HepG2 (cell line): ENCODE results near the gene RPP25L. TPM values are rescaled to one million over a fixed set of nuclear protein-coding genes. Genes with fewer than 3 reads are reported as not detected.
A peak's percentile ranks its signal among the peaks of the same experiment; 100 is the strongest.

ENCODE experiments used
- ARHGAP35 ChIP-seq: sonication (generic); formaldehyde crosslinking; IDR thresholded peaks from 2 replicates; pipeline ENCODE4 v1.9.0; 2022; ENCODE audit warnings: mild to moderate bottlenecking, inconsistent platforms, moderate library complexity, missing genetic modification reagents, borderline replicate concordance
- ARID5B ChIP-seq: IDR thresholded peaks from 2 replicates; pipeline ENCODE4 v1.4.0; 2020; ENCODE audit warnings: mild to moderate bottlenecking, missing genetic modification reagents
- BRF2 ChIP-seq: sonication (generic); formaldehyde crosslinking; IDR thresholded peaks from 2 replicates; pipeline ENCODE4 v1.8.1; 2022; ENCODE audit warnings: mild to moderate bottlenecking, missing genetic modification reagents
- DR1 ChIP-seq: sonication (generic); formaldehyde crosslinking; IDR thresholded peaks from 2 replicates; pipeline ENCODE4 v1.8.0; 2021; ENCODE audit warnings: mild to moderate bottlenecking, missing genetic modification reagents, inconsistent platforms
- GABPB1 ChIP-seq: IDR thresholded peaks from 2 replicates; pipeline ENCODE4 v1.6.1; 2016; ENCODE audit warnings: mild to moderate bottlenecking, missing genetic modification reagents, moderate library complexity, missing compliant biosample characterization
- POLR2AphosphoS5 ChIP-seq: IDR thresholded peaks from 2 replicates; pipeline ENCODE4 v1.6.1; 2012; ENCODE audit warnings: low read depth, low read length
- SRSF9 ChIP-seq: fragments of 200-400 bp; formaldehyde crosslinking; IDR thresholded peaks from 2 replicates; pipeline ENCODE4 v1.6.1; 2018; ENCODE audit warnings: borderline replicate concordance, mild to moderate bottlenecking, low read depth, low read length; ENCODE audit not compliant: insufficient read depth, poor library complexity, severe bottlenecking
- TSC22D2 ChIP-seq: sonication (generic); formaldehyde crosslinking; IDR thresholded peaks from 2 replicates; pipeline ENCODE4 v1.5.1; 2020; ENCODE audit warnings: missing genetic modification reagents, mild to moderate bottlenecking, borderline replicate concordance
- USF2 ChIP-seq, 2 experiments: sonication (generic) in 1 of 2; formaldehyde crosslinking in 1 of 2; IDR thresholded peaks; 2 replicates each; pipeline versions ENCODE4 v1.5.1 to v1.6.1; 2011 to 2020; ENCODE audit warnings: borderline replicate concordance in 1 of 2, low read depth in 1 of 2, low read length in 1 of 2, mild to moderate bottlenecking in 1 of 2, missing genetic modification reagents in 1 of 2, moderate library complexity in 1 of 2
- XRCC5 ChIP-seq: fragments of 200-400 bp; formaldehyde crosslinking; optimal IDR thresholded peaks from 2 replicates; pipeline ENCODE3; 2017; ENCODE audit warnings: mild to moderate bottlenecking, low read length
- ZBTB38 ChIP-seq: sonication (generic); formaldehyde crosslinking; IDR thresholded peaks from 2 replicates; pipeline ENCODE4 v1.5.1; 2020; ENCODE audit warnings: mild to moderate bottlenecking, missing genetic modification reagents
- ZNF136 ChIP-seq: sonication (generic); formaldehyde crosslinking; IDR thresholded peaks from 2 replicates; pipeline ENCODE4 v1.8.1; 2022; ENCODE audit warnings: low read depth, mild to moderate bottlenecking, moderate library complexity, missing genetic modification reagents
- ZNF335 ChIP-seq: sonication (generic); formaldehyde crosslinking; IDR thresholded peaks from 2 replicates; pipeline ENCODE4 v1.4.0; 2020; ENCODE audit warnings: missing genetic modification reagents
- ZNF550 ChIP-seq: sonication (generic); formaldehyde crosslinking; IDR thresholded peaks from 2 replicates; pipeline ENCODE4 v1.4.0; 2020; ENCODE audit warnings: mild to moderate bottlenecking, missing genetic modification reagents, borderline replicate concordance
- ZNF780A ChIP-seq: sonication (generic); formaldehyde crosslinking; IDR thresholded peaks from 2 replicates; pipeline ENCODE4 v1.8.0; 2022; ENCODE audit warnings: mild to moderate bottlenecking, missing genetic modification reagents, moderate library complexity
- polyA plus RNA-seq, 8 experiments: library from polyadenylated mRNA; depleted of rRNA in 3 of 8; stranded (reverse) in 7 of 8; unstranded in 1 of 8; fragments of >200 nt; fragmentation: Illumina TruSeq in 4 of 8; extraction: Trizol in 4 of 8; gene quantifications; 2 replicates each; pipeline versions ENCODE4 v1.2.1 to v1.2.3, GENCODE V29; 2011 to 2016; ENCODE audit warnings: low read depth in 4 of 8, missing spikeins in 1 of 8, mixed read lengths in 1 of 8; ENCODE audit not compliant: insufficient read depth in 1 of 8
- total RNA-seq, 5 experiments: library from RNA; depleted of rRNA; stranded (reverse); fragments of >200 nt; fragmentation: Illumina TruSeq; extraction: Trizol; gene quantifications; 2 replicates each; pipeline ENCODE4 v1.2.3, GENCODE V29; 2016; ENCODE audit warnings: low read depth in 1 of 5

The RPP25L gene
- total and polyA plus RNA-seq, 2 of the 13 experiments (the other 11 are each of a cell fraction or from before 2014, with no cell fraction given), result 24.5 to 27.3 TPM

- TF ChIP-seq ZNF136 (CRISPR knock-in tag) (0 out of 2 replicates have a peak, but pooled peaks have one; percentile 30), USF2 (IDR thresholded peaks at IDR 0.05; ENCODE audit: low read depth, low read length) (no peak), USF2 (CRISPR knock-in tag; IDR thresholded peaks at IDR 0.05; ENCODE audit: borderline replicate concordance) (no peak), ZBTB38 (CRISPR knock-in tag) (no peak), POLR2AphosphoS5 (no peak), SRSF9 (no peak), ZNF780A (CRISPR knock-in tag) (no peak), ARID5B (no peak), ZNF550 (CRISPR knock-in tag) (no peak), BRF2 (CRISPR knock-in tag) (no peak), DR1 (CRISPR knock-in tag) (no peak), ZNF335 (CRISPR knock-in tag) (0 out of 2 replicates have a peak, but pooled peaks have one; percentile 6), XRCC5 (no peak), TSC22D2 (CRISPR knock-in tag) (no peak), ARHGAP35 (no peak), GABPB1 (CRISPR knock-in tag) (no peak)
- TF ChIP-seq, all 625 proteins: peak for 9
Measured at GRCh38 chr9:34638138-34638445, 26.2 kb upstream of the RPP25L start (continued).
